ENCODE measurements around the gene SASH1. TPM values are rescaled to one million over a fixed set of nuclear protein-coding genes. Genes with fewer than 3 reads are reported as not detected.

The SASH1 gene
- total RNA-seq, 1 donor from 2014 or later, result 15.5 TPM

DNA sequence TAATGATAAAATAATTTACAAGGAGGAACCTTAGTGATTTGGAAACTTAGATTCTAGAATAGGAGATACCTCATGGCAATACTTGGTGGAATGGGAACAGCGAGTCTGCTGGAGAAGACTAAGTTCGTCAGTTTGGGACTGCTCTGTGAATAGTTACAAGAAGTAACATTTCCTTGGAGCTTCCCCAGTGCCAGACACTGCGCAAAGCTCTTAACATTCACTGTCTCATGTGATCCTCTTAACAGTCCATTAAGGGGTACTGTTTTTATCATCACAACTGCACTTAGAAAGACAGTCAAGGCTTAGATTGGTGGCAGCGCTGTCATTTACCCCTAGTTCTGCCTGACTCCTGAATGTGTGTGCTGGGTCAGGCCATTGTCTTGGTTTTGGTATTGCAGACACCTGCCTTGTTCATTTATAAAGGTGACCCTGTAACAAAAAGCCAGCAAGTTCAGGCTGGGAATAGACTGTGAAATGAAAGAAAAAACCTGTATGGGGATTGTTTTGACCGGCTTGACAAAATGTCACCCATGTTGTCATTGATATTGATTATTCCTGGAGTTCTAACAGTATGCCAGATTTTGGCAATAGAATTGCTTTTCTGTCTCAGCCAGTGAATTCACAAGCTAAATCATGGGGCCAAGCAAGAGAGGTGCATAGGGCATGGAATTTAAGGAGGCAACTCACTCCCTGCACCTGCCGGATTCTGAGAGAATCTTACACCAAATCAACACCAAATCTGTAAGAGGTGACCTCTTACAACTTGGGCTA lies 118.4 kb downstream of the SASH1 start:
- H3K4me3 Mint-ChIP-seq (ENCODE audit: unreplicated experiment), result no peak overlapping the region
- no peaks in the 10 kb centered on the region for H4K20me1 ChIP-seq (ENCODE audit: insufficient read depth, low read length)
- no peak overlapping the region for H3K27ac ChIP-seq (ENCODE audit: low read depth, low read length)
- DNase-seq (ENCODE audit: low read depth) (no peak), FAIRE-seq (no peak)
- no peak for TF ChIP-seq EZH2 (IDR thresholded peaks at IDR 0.05; ENCODE audit: insufficient read depth, low read length)
- TF ChIP-seq, protein P1, sequence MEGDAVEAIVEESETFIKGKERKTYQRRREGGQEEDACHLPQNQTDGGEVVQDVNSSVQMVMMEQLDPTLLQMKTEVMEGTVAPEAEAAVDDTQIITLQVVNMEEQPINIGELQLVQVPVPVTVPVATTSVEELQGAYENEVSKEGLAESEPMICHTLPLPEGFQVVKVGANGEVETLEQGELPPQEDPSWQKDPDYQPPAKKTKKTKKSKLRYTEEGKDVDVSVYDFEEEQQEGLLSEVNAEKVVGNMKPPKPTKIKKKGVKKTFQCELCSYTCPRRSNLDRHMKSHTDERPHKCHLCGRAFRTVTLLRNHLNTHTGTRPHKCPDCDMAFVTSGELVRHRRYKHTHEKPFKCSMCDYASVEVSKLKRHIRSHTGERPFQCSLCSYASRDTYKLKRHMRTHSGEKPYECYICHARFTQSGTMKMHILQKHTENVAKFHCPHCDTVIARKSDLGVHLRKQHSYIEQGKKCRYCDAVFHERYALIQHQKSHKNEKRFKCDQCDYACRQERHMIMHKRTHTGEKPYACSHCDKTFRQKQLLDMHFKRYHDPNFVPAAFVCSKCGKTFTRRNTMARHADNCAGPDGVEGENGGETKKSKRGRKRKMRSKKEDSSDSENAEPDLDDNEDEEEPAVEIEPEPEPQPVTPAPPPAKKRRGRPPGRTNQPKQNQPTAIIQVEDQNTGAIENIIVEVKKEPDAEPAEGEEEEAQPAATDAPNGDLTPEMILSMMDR (IDR thresholded peaks at IDR 0.05; ENCODE audit: insufficient read depth, low read depth, low read length), result no peak
- no peak overlapping the region for H2AFZ ChIP-seq (ENCODE audit: low read depth, low read length)
- H3K4me3 ChIP-seq (ENCODE audit: insufficient read depth, low read depth, low read length), result no peak overlapping the region
- no peak overlapping the region for H3K4me2 ChIP-seq (ENCODE audit: low read length)
- no peak overlapping the region for H3K27ac Mint-ChIP-seq (ENCODE audit: unreplicated experiment)
- H3K27me3 Mint-ChIP-seq (ENCODE audit: low read depth, unreplicated experiment), result no peaks in the 10 kb centered on the region
- peaks cover 5% of the 10 kb centered on the region for H3K4me1 ChIP-seq (ENCODE audit: insufficient read depth, low read length)
- H3K36me3 ChIP-seq (ENCODE audit: insufficient read depth, low read length), result no peaks in the 10 kb centered on the region
- peaks cover 17% of the 10 kb centered on the region for H3K4me1 Mint-ChIP-seq (ENCODE audit: low read depth, unreplicated experiment)
- no peaks in the 10 kb centered on the region for H3K79me2 ChIP-seq (ENCODE audit: insufficient read depth, low read length)
- peaks cover 9% of the 10 kb centered on the region for H3K9me3 Mint-ChIP-seq (ENCODE audit: unreplicated experiment)
- H3K36me3 Mint-ChIP-seq (ENCODE audit: low read depth, unreplicated experiment), result peaks cover 4% of the 10 kb centered on the region
- H3K9me3 ChIP-seq (ENCODE audit: insufficient read depth, low read depth, low read length), result no peaks in the 10 kb centered on the region
- no peaks in the 10 kb centered on the region for H3K27me3 ChIP-seq (ENCODE audit: insufficient read depth, low read length)
- no peak overlapping the region for H3K9ac ChIP-seq (ENCODE audit: low read length)

DNA sequence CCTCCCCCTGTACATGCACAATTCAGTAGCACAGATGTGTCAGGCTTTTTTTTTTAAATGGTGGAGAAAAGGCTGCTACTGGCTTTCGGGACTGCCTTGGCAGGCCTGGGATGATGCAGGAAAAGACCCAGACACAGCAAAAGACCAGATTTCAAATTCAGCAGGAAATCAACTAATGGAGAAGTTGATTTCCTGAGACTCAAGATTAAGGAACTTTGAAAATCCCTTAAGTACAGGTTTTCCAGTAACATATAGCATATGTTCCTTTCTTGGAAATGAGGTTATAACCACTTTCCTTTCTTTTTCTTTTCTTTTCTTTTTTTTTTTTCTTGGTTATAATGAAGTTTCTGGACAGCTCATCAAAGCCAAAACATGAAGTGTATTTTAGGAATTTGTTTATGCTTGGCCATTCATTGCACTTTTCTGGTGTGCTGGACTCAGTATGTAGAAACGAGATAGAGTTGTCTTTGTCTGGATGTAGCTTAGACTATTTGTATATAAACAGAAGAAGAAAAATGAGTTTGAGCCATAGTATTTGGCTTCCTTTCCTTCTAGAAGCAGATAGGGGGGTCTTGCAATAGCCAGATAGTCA lies 119.4 kb downstream of the SASH1 start:
- peak overlapping the region; percentile 5 for H3K4me2 ChIP-seq (ENCODE audit: low read length)
- no peak overlapping the region for H3K9ac ChIP-seq (ENCODE audit: low read length)
- no peaks in the 10 kb centered on the region for H3K9me3 ChIP-seq (ENCODE audit: insufficient read depth, low read depth, low read length)
- Mint-ChIP-seq H3K36me3 (ENCODE audit: low read depth, unreplicated experiment) (peaks cover 4% of the 10 kb centered on the region), H3K4me1 (ENCODE audit: low read depth, unreplicated experiment) (peaks cover 17% of the 10 kb centered on the region), H3K27me3 (ENCODE audit: low read depth, unreplicated experiment) (no peaks in the 10 kb centered on the region), H3K9me3 (ENCODE audit: unreplicated experiment) (peaks cover 7% of the 10 kb centered on the region), H3K27ac (ENCODE audit: unreplicated experiment) (no peak overlapping the region), H3K4me3 (ENCODE audit: unreplicated experiment) (no peak overlapping the region)
- no peak overlapping the region for H2AFZ ChIP-seq (ENCODE audit: low read depth, low read length)
- no peak overlapping the region for H3K4me3 ChIP-seq (ENCODE audit: insufficient read depth, low read depth, low read length)
- peaks cover 5% of the 10 kb centered on the region for H3K4me1 ChIP-seq (ENCODE audit: insufficient read depth, low read length)
- no peaks in the 10 kb centered on the region for H3K79me2 ChIP-seq (ENCODE audit: insufficient read depth, low read length)
- no peak for TF ChIP-seq EZH2 (IDR thresholded peaks at IDR 0.05; ENCODE audit: insufficient read depth, low read length)
- TF ChIP-seq, protein P1 (IDR thresholded peaks at IDR 0.05; ENCODE audit: insufficient read depth, low read depth, low read length), result no peak
- FAIRE-seq, result no peak
- no peaks in the 10 kb centered on the region for H3K27me3 ChIP-seq (ENCODE audit: insufficient read depth, low read length)
- no peaks in the 10 kb centered on the region for H4K20me1 ChIP-seq (ENCODE audit: insufficient read depth, low read length)
- no peaks in the 10 kb centered on the region for H3K36me3 ChIP-seq (ENCODE audit: insufficient read depth, low read length)
- peak; percentile 67 for DNase-seq (ENCODE audit: low read depth)
- no peak overlapping the region for H3K27ac ChIP-seq (ENCODE audit: low read depth, low read length)

DNA sequence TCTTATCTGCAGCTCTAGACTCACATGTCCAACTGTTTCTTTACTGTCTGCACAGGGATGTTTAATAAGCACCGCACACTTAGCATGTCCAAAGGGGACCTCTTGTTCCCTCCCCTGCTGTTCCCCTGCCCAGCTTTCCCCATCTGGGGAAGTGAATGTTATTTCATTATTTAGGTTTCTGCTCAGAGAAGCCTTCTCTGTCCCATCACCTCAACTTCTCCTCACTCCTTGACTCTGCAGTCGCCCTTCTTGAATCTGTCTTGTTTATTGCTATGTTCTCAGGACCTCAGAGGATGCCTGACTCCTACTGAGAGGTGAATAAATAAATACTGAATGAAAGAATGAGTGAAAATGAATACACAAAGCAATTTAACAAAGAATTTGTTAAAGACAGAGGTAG lies 121.0 kb downstream of the SASH1 start:
- FAIRE-seq (no peak), DNase-seq (ENCODE audit: low read depth) (no peak)
- H3K36me3 ChIP-seq (ENCODE audit: insufficient read depth, low read length), result no peaks in the 10 kb centered on the region
- no peaks in the 10 kb centered on the region for H3K27me3 ChIP-seq (ENCODE audit: insufficient read depth, low read length)
- Mint-ChIP-seq H3K4me1 (ENCODE audit: low read depth, unreplicated experiment) (peaks cover 16% of the 10 kb centered on the region), H3K27me3 (ENCODE audit: low read depth, unreplicated experiment) (no peaks in the 10 kb centered on the region), H3K27ac (ENCODE audit: unreplicated experiment) (no peak overlapping the region), H3K36me3 (ENCODE audit: low read depth, unreplicated experiment) (no peaks in the 10 kb centered on the region), H3K9me3 (ENCODE audit: unreplicated experiment) (no peaks in the 10 kb centered on the region), H3K4me3 (ENCODE audit: unreplicated experiment) (no peak overlapping the region)
- no peak overlapping the region for H3K27ac ChIP-seq (ENCODE audit: low read depth, low read length)
- H3K79me2 ChIP-seq (ENCODE audit: insufficient read depth, low read length), result no peaks in the 10 kb centered on the region
- no peak overlapping the region for H2AFZ ChIP-seq (ENCODE audit: low read depth, low read length)
- no peak overlapping the region for H3K4me3 ChIP-seq (ENCODE audit: insufficient read depth, low read depth, low read length)
- H3K4me2 ChIP-seq (ENCODE audit: low read length), result no peak overlapping the region
- TF ChIP-seq, protein P1 (IDR thresholded peaks at IDR 0.05; ENCODE audit: insufficient read depth, low read depth, low read length), result no peak
- no peak for TF ChIP-seq EZH2 (IDR thresholded peaks at IDR 0.05; ENCODE audit: insufficient read depth, low read length)
- H3K4me1 ChIP-seq (ENCODE audit: insufficient read depth, low read length), result peaks cover 5% of the 10 kb centered on the region
- no peaks in the 10 kb centered on the region for H3K9me3 ChIP-seq (ENCODE audit: insufficient read depth, low read depth, low read length)
- no peaks in the 10 kb centered on the region for H4K20me1 ChIP-seq (ENCODE audit: insufficient read depth, low read length)
- H3K9ac ChIP-seq (ENCODE audit: low read length), result no peak overlapping the region

All from astrocyte (in vitro differentiated cells and primary cell).